Ishikawa (cell line): ENCODE measurements around the gene TOX2.

Source experiments
- CEBPB ChIP-seq: IDR thresholded peaks from 2 replicates; pipeline ENCODE4 v1.6.1; 2012
- CREB1 ChIP-seq: IDR thresholded peaks from 2 replicates; pipeline ENCODE4 v1.6.1; 2012; ENCODE audit warnings: low read depth
- EGR1 ChIP-seq: IDR thresholded peaks from 2 replicates; pipeline ENCODE4 v1.6.1; 2012
- EP300 ChIP-seq: IDR thresholded peaks from 2 replicates; pipeline ENCODE4 v1.6.1; 2012; ENCODE audit warnings: borderline replicate concordance
- FOXM1 ChIP-seq: IDR thresholded peaks from 2 replicates; pipeline ENCODE4 v1.6.1; 2012; ENCODE audit warnings: low read depth, borderline replicate concordance
- NFIC ChIP-seq: IDR thresholded peaks from 2 replicates; pipeline ENCODE4 v1.6.1; 2012
- RAD21 ChIP-seq: IDR thresholded peaks from 2 replicates; pipeline ENCODE4 v1.6.1; 2012; ENCODE audit warnings: low read depth
- TAF1 ChIP-seq: IDR thresholded peaks from 2 replicates; pipeline ENCODE4 v1.6.1; 2012; ENCODE audit warnings: low read depth, mild to moderate bottlenecking
- TCF12 ChIP-seq: IDR thresholded peaks from 2 replicates; pipeline ENCODE4 v1.6.1; 2012; ENCODE audit warnings: low read depth
- TEAD4 ChIP-seq: IDR thresholded peaks from 2 replicates; pipeline ENCODE4 v1.6.1; 2012
- YY1 ChIP-seq: IDR thresholded peaks from 2 replicates; pipeline ENCODE4 v1.6.1; 2012; ENCODE audit warnings: low read depth
- ZBTB7A ChIP-seq: IDR thresholded peaks from 2 replicates; pipeline ENCODE4 v1.6.1; 2012; ENCODE audit warnings: low read depth
- TF ChIP-seq, protein P1 (sequence below): IDR thresholded peaks from 2 replicates; pipeline ENCODE4 v1.6.1; 2012
- TF ChIP-seq, protein P2 (sequence below): IDR thresholded peaks from 2 replicates; pipeline ENCODE4 v1.6.1; 2012
- TF ChIP-seq, protein P3 (sequence below): IDR thresholded peaks from 2 replicates; pipeline ENCODE4 v1.6.1; 2012; ENCODE audit warnings: low read depth, mild to moderate bottlenecking

Gene TOX2

DNA sequence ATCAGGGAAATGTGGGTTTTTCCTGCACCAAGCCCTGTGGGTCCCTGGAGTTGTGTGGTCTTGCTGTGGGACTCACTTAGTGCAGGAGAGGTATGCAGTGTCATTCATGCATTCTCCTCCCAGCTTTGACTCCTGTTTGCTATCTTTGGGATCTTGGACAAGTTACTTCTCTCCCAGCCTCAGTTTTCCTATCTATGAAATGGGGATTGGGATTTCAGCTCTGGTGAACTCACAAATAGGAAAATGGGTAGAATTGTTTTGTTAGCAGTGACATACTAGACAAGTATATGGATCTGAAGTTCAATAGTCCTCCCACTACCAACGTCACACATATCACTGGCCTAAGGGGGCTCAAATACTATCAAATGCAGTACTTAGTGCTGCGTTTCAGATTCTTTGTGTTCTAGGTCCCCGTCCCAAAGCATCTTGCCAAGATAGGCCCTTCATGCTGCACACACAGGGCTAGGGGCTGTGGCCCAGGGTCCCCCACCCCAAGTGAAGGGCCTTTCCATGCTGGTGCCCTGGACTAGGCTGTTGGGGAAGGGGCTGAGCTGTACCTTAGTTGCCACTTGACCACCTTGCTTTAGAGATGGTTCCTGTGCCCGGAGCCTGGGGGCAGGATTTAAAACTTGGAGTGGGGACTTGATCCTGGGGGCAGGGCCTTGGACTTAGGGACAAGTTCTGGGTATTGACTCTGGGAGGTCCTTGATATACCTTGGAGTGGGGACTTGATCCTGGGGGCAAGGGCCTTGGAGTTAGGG, 98.0 kb downstream of the TOX2 start:
- no peak for TF ChIP-seq EP300
- TF ChIP-seq TEAD4: no peak
- TF ChIP-seq ZBTB7A: no peak
- TF ChIP-seq, protein P1, sequence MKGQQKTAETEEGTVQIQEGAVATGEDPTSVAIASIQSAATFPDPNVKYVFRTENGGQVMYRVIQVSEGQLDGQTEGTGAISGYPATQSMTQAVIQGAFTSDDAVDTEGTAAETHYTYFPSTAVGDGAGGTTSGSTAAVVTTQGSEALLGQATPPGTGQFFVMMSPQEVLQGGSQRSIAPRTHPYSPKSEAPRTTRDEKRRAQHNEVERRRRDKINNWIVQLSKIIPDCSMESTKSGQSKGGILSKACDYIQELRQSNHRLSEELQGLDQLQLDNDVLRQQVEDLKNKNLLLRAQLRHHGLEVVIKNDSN: no peak
- TF ChIP-seq, protein P2, sequence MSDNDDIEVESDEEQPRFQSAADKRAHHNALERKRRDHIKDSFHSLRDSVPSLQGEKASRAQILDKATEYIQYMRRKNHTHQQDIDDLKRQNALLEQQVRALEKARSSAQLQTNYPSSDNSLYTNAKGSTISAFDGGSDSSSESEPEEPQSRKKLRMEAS: no peak
- TF ChIP-seq, protein P3, sequence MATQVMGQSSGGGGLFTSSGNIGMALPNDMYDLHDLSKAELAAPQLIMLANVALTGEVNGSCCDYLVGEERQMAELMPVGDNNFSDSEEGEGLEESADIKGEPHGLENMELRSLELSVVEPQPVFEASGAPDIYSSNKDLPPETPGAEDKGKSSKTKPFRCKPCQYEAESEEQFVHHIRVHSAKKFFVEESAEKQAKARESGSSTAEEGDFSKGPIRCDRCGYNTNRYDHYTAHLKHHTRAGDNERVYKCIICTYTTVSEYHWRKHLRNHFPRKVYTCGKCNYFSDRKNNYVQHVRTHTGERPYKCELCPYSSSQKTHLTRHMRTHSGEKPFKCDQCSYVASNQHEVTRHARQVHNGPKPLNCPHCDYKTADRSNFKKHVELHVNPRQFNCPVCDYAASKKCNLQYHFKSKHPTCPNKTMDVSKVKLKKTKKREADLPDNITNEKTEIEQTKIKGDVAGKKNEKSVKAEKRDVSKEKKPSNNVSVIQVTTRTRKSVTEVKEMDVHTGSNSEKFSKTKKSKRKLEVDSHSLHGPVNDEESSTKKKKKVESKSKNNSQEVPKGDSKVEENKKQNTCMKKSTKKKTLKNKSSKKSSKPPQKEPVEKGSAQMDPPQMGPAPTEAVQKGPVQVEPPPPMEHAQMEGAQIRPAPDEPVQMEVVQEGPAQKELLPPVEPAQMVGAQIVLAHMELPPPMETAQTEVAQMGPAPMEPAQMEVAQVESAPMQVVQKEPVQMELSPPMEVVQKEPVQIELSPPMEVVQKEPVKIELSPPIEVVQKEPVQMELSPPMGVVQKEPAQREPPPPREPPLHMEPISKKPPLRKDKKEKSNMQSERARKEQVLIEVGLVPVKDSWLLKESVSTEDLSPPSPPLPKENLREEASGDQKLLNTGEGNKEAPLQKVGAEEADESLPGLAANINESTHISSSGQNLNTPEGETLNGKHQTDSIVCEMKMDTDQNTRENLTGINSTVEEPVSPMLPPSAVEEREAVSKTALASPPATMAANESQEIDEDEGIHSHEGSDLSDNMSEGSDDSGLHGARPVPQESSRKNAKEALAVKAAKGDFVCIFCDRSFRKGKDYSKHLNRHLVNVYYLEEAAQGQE: no peak
- TF ChIP-seq CREB1: no peak
- TF ChIP-seq YY1: no peak
- TF ChIP-seq TCF12: no peak
- TF ChIP-seq NFIC: no peak
- no peak for TF ChIP-seq RAD21
- TF ChIP-seq FOXM1: no peak
- TF ChIP-seq TAF1: no peak
- TF ChIP-seq CEBPB: no peak
- no peak for TF ChIP-seq EGR1

DNA sequence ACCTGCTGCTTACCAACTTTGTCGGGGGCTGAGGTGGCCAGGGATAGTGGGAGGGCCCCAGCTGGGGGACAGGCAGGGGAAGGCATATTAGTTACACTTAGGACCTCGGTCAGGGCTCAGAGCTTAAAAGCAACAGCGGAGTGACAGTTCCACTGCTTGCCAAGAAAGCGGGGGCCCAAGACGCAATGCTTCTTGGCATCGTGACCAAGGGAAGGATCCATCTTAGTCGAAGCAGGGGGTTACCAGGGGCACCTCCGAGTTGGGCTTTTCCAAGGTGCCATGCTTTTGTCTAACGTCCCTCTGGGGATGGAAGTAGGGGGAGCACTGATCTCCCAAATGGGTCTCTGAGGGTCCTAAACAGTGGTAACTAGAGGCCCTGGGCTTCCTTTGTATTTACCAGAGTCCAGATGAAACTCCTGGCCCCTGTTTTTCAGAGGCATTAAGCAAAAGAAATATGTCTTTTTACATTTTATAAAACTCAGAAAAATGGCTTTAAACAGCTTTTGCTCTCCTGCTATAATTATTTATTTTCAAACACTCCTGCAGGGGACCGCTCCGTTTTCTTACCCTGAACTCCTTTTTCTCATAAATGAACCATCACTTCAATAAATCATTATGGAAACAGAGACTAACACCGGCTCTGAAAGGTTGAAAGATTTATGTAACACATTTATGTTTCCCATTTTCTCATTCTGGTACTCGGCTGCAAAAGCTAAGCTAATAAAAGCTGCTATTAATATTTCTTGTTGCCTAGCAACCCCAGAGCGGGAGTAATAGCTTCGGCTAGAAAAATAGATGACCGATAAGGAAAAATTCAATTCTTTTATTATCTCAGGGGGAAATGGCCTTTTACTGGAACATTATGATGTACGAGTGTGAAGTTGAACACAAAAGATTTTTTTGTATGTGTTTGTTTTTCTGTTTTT, 100.4 kb downstream of the TOX2 start:
- TF ChIP-seq RAD21: no peak
- TF ChIP-seq TAF1: no peak
- no peak for TF ChIP-seq EGR1
- TF ChIP-seq, protein P2: no peak
- TF ChIP-seq FOXM1: no peak
- TF ChIP-seq, protein P1: no peak
- TF ChIP-seq CREB1: no peak
- TF ChIP-seq TEAD4: no peak
- no peak for TF ChIP-seq TCF12
- TF ChIP-seq NFIC: no peak
- no peak for TF ChIP-seq EP300
- no peak for TF ChIP-seq CEBPB
- TF ChIP-seq, protein P3: no peak
- no peak for TF ChIP-seq ZBTB7A
- no peak for TF ChIP-seq YY1

DNA sequence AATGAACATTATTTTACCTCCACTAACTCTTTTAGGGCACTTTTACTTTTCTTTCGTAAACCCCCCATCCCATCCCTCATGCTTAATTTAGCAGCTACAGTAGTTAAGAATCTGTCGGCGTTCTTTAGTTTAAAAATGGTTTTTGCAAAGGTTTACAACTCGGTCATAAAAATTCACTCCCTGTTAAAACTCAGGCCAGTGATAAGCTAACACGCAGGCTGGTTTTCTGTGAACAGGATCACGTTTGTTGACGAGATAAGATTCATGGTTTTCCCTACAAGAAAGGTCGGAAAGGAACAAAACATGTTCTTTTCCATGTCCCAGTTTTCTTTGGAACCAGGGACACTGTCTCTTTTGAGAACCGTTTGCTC, 101.1 kb downstream of the TOX2 start:
- TF ChIP-seq CEBPB: no peak
- TF ChIP-seq, protein P3: no peak
- TF ChIP-seq YY1: no peak
- no peak for TF ChIP-seq EGR1
- no peak for TF ChIP-seq NFIC
- TF ChIP-seq, protein P1: no peak
- TF ChIP-seq TEAD4: no peak
- no peak for TF ChIP-seq FOXM1
- TF ChIP-seq, protein P2: no peak
- no peak for TF ChIP-seq CREB1
- TF ChIP-seq EP300: no peak
- TF ChIP-seq TAF1: no peak
- no peak for TF ChIP-seq RAD21
- no peak for TF ChIP-seq ZBTB7A
